Panc1 (cell line): ENCODE results near the gene PTAFR. TPM values are rescaled to one million over a fixed set of nuclear protein-coding genes. Genes with fewer than 3 reads are reported as not detected.

ENCODE experiments used
- ATAC-seq: fragments of 200-7000 bp; cut with Tn5 transposase; 2 replicates; pipeline ENCODE4 v1.9.1; 2020; ENCODE audit warnings: mild to moderate bottlenecking, moderate library complexity
- BruUV-seq: library from RNA; stranded (reverse); fragments of 400-500 nt; replicated peaks from 2 replicates; lab custom pipeline; 2021; lab: Mats Ljungman, UMichigan
- CTCF ChIA-PET: fragments of 300-600 bp; sonication (Branson Sonifier 250); formaldehyde crosslinking; loops from one replicate; lab custom pipeline; 2022; ENCODE audit warnings: antibody characterized with exemption; lab: Charles Lee
- POLR2A ChIA-PET: fragments of 300-600 bp; sonication (Branson Sonifier 250); formaldehyde crosslinking; loops from one replicate; lab custom pipeline; 2022; ENCODE audit warnings: antibody characterized with exemption; lab: Charles Lee
- DNase-seq: peaks from one replicate; pipeline ENCODE4 v3.0.0-alpha.2; 2010; ENCODE audit warnings: low read depth, low spot score
- H3K27ac ChIP-seq: 2 replicates; pipeline ENCODE4 v1.5.1; 2011; ENCODE audit warnings: mild to moderate bottlenecking, low read length, inconsistent platforms
- H3K27me3 ChIP-seq: fragments of 200-500 bp; sonication (Bioruptor generic); 2 replicates; pipeline ENCODE4 v1.6.0; 2014; ENCODE audit warnings: low read length, inconsistent platforms; ENCODE audit not compliant: control insufficient read depth, insufficient read depth
- H3K36me3 ChIP-seq: fragments of 200-500 bp; sonication (Bioruptor generic); 2 replicates; pipeline ENCODE4 v1.5.1; 2014; ENCODE audit warnings: inconsistent platforms, mild to moderate bottlenecking, low read length, moderate library complexity; ENCODE audit not compliant: control insufficient read depth, insufficient read depth
- H3K4me1 ChIP-seq: 2 replicates; pipeline ENCODE4 v1.5.1; 2011; ENCODE audit warnings: inconsistent platforms, mild to moderate bottlenecking, low read length, moderate library complexity; ENCODE audit not compliant: control insufficient read depth, insufficient read depth
- H3K4me3 ChIP-seq, 2 experiments: 2 replicates each; pipeline ENCODE4 v1.5.1; 2011 to 2012; ENCODE audit warnings: low read depth in 2 of 2, low read length in 2 of 2, mild to moderate bottlenecking in 2 of 2, inconsistent platforms in 1 of 2, moderate library complexity in 1 of 2
- H3K9me3 ChIP-seq: fragments of 200-500 bp; sonication (Bioruptor generic); 2 replicates; pipeline ENCODE4 v1.5.1; 2014; ENCODE audit warnings: low read depth, mild to moderate bottlenecking, inconsistent platforms, low read length, moderate library complexity; ENCODE audit not compliant: control insufficient read depth, insufficient read depth
- POLR2AphosphoS5 ChIP-seq: IDR thresholded peaks from 2 replicates; pipeline ENCODE4 v1.6.1; 2012; ENCODE audit warnings: mild to moderate bottlenecking, low read depth, low read length, moderate library complexity
- SIN3A ChIP-seq: IDR thresholded peaks from 2 replicates; pipeline ENCODE4 v1.6.1; 2012; ENCODE audit warnings: low read depth, mild to moderate bottlenecking, low read length, moderate library complexity, borderline replicate concordance; ENCODE audit not compliant: insufficient read depth
- TCF7L2 ChIP-seq: IDR thresholded peaks from 2 replicates; pipeline ENCODE4 v1.6.1; 2011; ENCODE audit warnings: mild to moderate bottlenecking, low read depth, low read length, inconsistent platforms
- in situ Hi-C: cut with HindIII; loops from 2 replicates; pipeline ENCODE4 v1.10.0; 2016; ENCODE audit warnings: low sequenced_read_pairs, low pct_unique_long_range_greater_than_20kb
- intact Hi-C: fragments of 100-400 bp; cut with micrococcal nuclease; formaldehyde crosslinking; loops from one replicate; pipeline ENCODE4 v1.10.0; 2022; ENCODE audit not compliant: unreplicated experiment
- total RNA-seq: library from RNA; stranded (reverse); gene quantifications from one replicate; pipeline ENCODE4 v1.2.1, GENCODE V29; 2021; ENCODE audit not compliant: unreplicated experiment
- TF ChIP-seq, protein P1 (sequence below): fragments of 450-650 bp; IDR thresholded peaks from 2 replicates; pipeline ENCODE4 v1.5.1; 2017; ENCODE audit warnings: mild to moderate bottlenecking
- TF ChIP-seq, protein P2 (sequence below), 2 experiments: IDR thresholded peaks; 2 replicates each; pipeline ENCODE4 v1.6.1; 2011 to 2012; ENCODE audit warnings: low read depth in 2 of 2, control low read depth in 1 of 2, low read length in 1 of 2, mild to moderate bottlenecking in 1 of 2, moderate library complexity in 1 of 2; ENCODE audit not compliant: insufficient read depth in 1 of 2

Gene PTAFR
- total RNA-seq, 1 experiment from 2014 or later = 0.13 TPM

DNA sequence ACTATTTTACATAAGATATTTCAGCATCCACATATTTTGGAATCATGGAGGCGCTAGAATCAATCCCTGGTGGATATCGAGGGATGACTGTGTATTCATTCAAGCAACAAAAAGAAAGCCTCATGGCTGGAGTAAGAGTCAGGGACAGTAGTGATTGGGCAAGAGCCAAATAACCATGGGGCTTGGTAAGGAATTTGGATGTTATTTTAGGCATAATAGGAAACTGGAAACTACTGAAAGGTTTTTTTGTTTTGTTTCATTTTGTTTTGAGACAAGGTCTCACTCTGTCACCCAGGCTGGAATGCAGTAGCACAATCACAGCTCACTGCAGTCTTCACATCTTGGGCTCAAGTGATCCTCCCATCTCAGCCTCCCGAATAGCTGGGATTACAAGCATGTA, 54.3 kb downstream of the PTAFR start:
- Histone ChIP-seq H3K36me3 (no peaks in the 10 kb centered on the region), H3K4me1 (peaks cover 3% of the 10 kb centered on the region; the same call in 1 of the 2 replicates), H3K27me3 (no peaks in the 10 kb centered on the region; the same call in 1 of the 2 replicates), H3K4me3 (no peak overlapping the region), H3K9me3 (no peaks in the 10 kb centered on the region), H3K27ac (no peak overlapping the region)
- intact Hi-C loops (no loop called here), in situ Hi-C loops (no loop called here)
- ATAC-seq (no peak), DNase-seq (no peak)
- TF ChIP-seq POLR2AphosphoS5 (no peak), TCF7L2 (no peak), SIN3A (no peak)
- TF ChIP-seq, protein P1, sequence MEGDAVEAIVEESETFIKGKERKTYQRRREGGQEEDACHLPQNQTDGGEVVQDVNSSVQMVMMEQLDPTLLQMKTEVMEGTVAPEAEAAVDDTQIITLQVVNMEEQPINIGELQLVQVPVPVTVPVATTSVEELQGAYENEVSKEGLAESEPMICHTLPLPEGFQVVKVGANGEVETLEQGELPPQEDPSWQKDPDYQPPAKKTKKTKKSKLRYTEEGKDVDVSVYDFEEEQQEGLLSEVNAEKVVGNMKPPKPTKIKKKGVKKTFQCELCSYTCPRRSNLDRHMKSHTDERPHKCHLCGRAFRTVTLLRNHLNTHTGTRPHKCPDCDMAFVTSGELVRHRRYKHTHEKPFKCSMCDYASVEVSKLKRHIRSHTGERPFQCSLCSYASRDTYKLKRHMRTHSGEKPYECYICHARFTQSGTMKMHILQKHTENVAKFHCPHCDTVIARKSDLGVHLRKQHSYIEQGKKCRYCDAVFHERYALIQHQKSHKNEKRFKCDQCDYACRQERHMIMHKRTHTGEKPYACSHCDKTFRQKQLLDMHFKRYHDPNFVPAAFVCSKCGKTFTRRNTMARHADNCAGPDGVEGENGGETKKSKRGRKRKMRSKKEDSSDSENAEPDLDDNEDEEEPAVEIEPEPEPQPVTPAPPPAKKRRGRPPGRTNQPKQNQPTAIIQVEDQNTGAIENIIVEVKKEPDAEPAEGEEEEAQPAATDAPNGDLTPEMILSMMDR = no peak
- TF ChIP-seq, protein P2, sequence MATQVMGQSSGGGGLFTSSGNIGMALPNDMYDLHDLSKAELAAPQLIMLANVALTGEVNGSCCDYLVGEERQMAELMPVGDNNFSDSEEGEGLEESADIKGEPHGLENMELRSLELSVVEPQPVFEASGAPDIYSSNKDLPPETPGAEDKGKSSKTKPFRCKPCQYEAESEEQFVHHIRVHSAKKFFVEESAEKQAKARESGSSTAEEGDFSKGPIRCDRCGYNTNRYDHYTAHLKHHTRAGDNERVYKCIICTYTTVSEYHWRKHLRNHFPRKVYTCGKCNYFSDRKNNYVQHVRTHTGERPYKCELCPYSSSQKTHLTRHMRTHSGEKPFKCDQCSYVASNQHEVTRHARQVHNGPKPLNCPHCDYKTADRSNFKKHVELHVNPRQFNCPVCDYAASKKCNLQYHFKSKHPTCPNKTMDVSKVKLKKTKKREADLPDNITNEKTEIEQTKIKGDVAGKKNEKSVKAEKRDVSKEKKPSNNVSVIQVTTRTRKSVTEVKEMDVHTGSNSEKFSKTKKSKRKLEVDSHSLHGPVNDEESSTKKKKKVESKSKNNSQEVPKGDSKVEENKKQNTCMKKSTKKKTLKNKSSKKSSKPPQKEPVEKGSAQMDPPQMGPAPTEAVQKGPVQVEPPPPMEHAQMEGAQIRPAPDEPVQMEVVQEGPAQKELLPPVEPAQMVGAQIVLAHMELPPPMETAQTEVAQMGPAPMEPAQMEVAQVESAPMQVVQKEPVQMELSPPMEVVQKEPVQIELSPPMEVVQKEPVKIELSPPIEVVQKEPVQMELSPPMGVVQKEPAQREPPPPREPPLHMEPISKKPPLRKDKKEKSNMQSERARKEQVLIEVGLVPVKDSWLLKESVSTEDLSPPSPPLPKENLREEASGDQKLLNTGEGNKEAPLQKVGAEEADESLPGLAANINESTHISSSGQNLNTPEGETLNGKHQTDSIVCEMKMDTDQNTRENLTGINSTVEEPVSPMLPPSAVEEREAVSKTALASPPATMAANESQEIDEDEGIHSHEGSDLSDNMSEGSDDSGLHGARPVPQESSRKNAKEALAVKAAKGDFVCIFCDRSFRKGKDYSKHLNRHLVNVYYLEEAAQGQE (IDR thresholded peaks at IDR 0.05; ENCODE audit: insufficient read depth in 1 of 2, low read depth in 2 of 2, low read length in 1 of 2) = no peak
- ChIA-PET CTCF (no interaction called here), POLR2A (no interaction called here)
- BruUV-seq = no TSS peak

DNA sequence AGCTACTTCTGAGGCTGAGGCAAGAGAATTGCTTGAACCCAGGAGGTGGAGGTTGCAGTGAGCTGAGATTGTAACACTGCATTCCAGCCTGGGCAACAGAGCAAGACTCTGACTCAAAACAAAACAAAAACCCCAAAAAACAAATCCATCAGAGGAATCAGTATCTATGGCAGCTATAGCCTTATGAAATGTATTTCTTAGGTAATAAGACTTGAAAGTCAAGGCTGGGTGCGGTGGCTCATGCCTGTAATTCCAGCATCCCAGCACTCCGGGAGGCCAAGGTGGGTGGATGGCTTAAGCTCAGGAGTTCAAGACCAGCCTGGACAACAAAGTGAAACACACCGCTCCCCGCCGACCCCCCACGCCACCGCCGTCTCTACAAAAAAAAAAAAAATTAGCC, 56.9 kb downstream of the PTAFR start:
- H3K9me3 ChIP-seq = no peaks in the 10 kb centered on the region
- BruUV-seq = no TSS peak
- H3K27ac ChIP-seq = no peak overlapping the region
- no peak for DNase-seq
- intact Hi-C loops (no loop called here), in situ Hi-C loops (no loop called here)
- H3K4me1 ChIP-seq = peaks cover 3% of the 10 kb centered on the region; the same call in 1 of the 2 replicates
- ATAC-seq = no peak
- TF ChIP-seq, protein P1 = no peak
- H3K4me3 ChIP-seq = no peak overlapping the region
- H3K36me3 ChIP-seq = no peaks in the 10 kb centered on the region
- ChIA-PET POLR2A (interaction anchor here (0.6 kb wide), 1 partner anchor 98 kb away, joined by 4 read pairs; no protein-coding TSS in a partner anchor), CTCF (interaction anchor here (0.8 kb wide), 1 partner anchor 10 kb away, joined by 5 read pairs; no protein-coding TSS in a partner anchor)
- no peaks in the 10 kb centered on the region for H3K27me3 ChIP-seq
